GM12892 (cell line): ENCODE data around the gene SH2B3.

Experiments
- POLR2A ChIP-seq: IDR thresholded peaks from 2 replicates; pipeline ENCODE4 v1.6.1; 2011; ENCODE audit warnings: low read depth, low read length, control low read depth
- POLR2AphosphoS5 ChIP-seq: IDR thresholded peaks from 2 replicates; pipeline ENCODE4 v1.6.1; 2011; ENCODE audit warnings: low read depth, low read length, control low read depth

GRCh38 chr12:111454716-111455447 is 49.2 kb downstream of the SH2B3 start:
- no peak for TF ChIP-seq POLR2AphosphoS5
- no peak for TF ChIP-seq POLR2A
